Measurements from ENCODE around the gene XYLT1. TPM values are rescaled to one million over a fixed set of nuclear protein-coding genes. Genes with fewer than 3 reads are reported as not detected.

The XYLT1 gene
- total and polyA plus RNA-seq, 2 donors: 2.2 to 3.5 TPM

DNA sequence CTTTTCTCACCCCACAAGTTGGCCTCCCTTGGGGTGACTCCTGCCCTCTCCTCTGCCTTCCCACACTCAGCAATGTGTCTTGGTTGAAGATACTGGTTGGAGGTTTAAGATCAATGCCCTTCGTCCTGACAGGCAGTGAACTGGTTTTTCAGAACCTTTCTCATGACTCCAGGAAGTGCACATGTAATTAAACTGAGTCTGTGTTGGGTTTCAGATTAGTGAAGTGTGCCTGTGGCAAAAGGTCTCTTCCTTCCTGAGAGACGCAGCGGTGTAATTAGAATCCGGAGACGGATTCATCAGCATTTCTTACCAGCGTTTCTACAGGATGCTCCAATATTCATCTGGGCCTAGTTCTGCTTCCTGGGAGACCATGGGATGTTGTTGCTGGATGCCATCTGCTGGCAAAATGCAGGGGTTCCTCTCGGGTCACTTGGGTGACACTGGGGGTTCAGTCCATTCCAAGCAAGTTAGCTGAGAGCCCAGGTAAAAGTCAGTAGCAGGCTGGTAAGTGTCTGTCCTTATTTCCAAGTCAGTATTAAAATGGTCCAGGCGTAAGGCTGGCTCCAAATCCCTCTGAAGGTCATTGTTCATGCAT is 233.3 kb downstream of the XYLT1 start:
- H3K27ac ChIP-seq (ENCODE audit: low read depth in 1 of 2, low read length in 1 of 2): no peak overlapping the region

DNA sequence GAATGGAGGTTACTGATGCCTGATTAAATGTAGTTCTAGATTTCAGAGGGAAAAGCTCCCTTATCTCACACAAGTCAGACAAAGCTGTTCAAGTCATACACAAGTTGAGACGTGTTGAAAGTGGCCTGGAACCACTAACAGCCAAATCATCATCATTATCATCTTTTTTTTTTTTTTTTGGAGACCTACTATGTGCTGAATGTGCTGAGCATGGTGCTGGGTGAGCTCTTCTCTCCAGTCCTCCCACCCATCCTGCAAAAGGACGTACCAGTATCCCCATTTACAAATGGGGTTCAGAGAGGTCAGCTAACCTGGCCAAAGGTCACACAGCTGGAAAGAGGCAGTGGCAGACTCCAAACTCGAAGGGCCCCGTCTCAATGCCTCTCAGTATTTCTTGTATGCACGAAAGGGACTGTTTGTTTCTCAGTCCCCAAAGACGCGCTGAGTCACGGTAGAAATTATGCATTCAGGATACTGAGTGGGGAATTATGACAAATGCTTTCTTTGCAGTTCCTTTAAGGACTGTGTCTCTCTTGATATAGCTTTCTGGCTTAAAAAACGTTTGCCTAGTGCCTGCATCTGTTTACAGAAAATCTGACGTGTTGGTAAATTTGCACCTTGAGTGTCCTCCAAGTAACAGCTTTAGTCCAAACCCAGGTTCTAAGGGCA is 235.5 kb downstream of the XYLT1 start:
- Histone ChIP-seq H3K27ac (ENCODE audit: low read depth in 1 of 2, low read length in 1 of 2) (no peak overlapping the region), H3K36me3 (ENCODE audit: control insufficient read depth in 2 of 2, insufficient read depth in 2 of 2, low read length in 1 of 2) (no peaks in the 10 kb centered on the region), H3K4me1 (ENCODE audit: control insufficient read depth in 2 of 2, insufficient read depth in 2 of 2, low read length in 2 of 2) (no peaks in the 10 kb centered on the region), H3K9me3 (ENCODE audit: control insufficient read depth in 2 of 2, insufficient read depth in 1 of 2, low read length in 1 of 2) (no peaks in the 10 kb centered on the region), H3K4me3 (ENCODE audit: low read length in 2 of 2) (no peak overlapping the region), H3K27me3 (ENCODE audit: control insufficient read depth in 2 of 2, insufficient read depth in 1 of 2, low read length in 1 of 2) (no peaks in the 10 kb centered on the region)
- no peak for DNase-seq (ENCODE audit: low read depth in 6 of 9, low spot score in 9 of 9)
- 82% methylated on average over 10 of the region's 10 CpGs for WGBS

More for the DNA sequence above, 233.3 kb downstream of the XYLT1 start:
- Histone ChIP-seq H3K27me3 (ENCODE audit: control insufficient read depth in 2 of 2, insufficient read depth in 1 of 2, low read length in 1 of 2) (no peaks in the 10 kb centered on the region), H3K36me3 (ENCODE audit: control insufficient read depth in 2 of 2, insufficient read depth in 2 of 2, low read length in 1 of 2) (no peaks in the 10 kb centered on the region), H3K4me3 (ENCODE audit: low read length in 2 of 2) (no peak overlapping the region), H3K4me1 (ENCODE audit: control insufficient read depth in 2 of 2, insufficient read depth in 2 of 2, low read length in 2 of 2) (no peaks in the 10 kb centered on the region), H3K9me3 (ENCODE audit: control insufficient read depth in 2 of 2, insufficient read depth in 1 of 2, low read length in 1 of 2) (no peaks in the 10 kb centered on the region)
- no peak for DNase-seq (ENCODE audit: low read depth in 6 of 9, low spot score in 9 of 9)
- 42% methylated on average over 8 of the region's 8 CpGs for WGBS

DNA sequence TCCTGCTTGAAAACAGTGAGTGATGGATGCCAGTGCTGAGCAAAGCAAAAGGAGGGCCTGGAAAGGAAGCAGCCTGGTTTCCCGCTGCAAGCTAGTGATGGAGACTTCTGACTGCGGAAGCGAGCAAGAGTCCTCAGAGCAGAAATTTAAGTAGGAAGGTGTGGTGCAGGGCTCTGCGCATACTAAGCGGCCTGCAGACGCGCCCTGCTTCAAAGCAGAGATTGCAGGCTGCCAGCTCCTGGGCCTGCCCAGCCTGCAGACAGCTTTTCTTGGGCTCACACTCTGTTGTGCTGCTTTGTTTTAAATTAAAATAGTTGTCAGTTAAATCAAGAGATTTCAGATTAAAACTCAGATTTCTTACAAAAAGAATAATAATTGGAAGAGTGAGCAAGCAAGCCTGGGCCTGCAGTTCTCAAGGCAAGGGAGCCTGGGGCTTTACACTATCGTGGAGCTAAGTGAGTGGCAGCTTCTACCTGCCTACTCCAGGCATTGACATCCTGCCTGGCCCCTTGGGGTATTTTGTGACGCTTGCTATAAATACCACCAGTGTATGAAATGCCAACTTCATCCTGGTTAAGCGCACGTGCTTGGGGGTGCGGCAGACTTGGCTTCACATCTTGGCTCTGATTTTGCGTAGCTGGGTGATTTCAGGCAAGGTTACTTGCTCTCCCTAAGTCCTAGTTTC is 237.3 kb downstream of the XYLT1 start:
- no peaks in the 10 kb centered on the region for H3K27me3 ChIP-seq (ENCODE audit: control insufficient read depth in 2 of 2, insufficient read depth in 1 of 2, low read length in 1 of 2)
- WGBS: 86% methylated on average over 13 of the region's 13 CpGs
- no peak overlapping the region for H3K27ac ChIP-seq (ENCODE audit: low read depth in 1 of 2, low read length in 1 of 2)
- H3K4me3 ChIP-seq (ENCODE audit: low read length in 2 of 2): no peak overlapping the region
- no peaks in the 10 kb centered on the region for H3K9me3 ChIP-seq (ENCODE audit: control insufficient read depth in 2 of 2, insufficient read depth in 1 of 2, low read length in 1 of 2)
- no peak for DNase-seq (ENCODE audit: low read depth in 6 of 9, low spot score in 9 of 9)
- no peaks in the 10 kb centered on the region for H3K4me1 ChIP-seq (ENCODE audit: control insufficient read depth in 2 of 2, insufficient read depth in 2 of 2, low read length in 2 of 2)
- no peaks in the 10 kb centered on the region for H3K36me3 ChIP-seq (ENCODE audit: control insufficient read depth in 2 of 2, insufficient read depth in 2 of 2, low read length in 1 of 2)

DNA sequence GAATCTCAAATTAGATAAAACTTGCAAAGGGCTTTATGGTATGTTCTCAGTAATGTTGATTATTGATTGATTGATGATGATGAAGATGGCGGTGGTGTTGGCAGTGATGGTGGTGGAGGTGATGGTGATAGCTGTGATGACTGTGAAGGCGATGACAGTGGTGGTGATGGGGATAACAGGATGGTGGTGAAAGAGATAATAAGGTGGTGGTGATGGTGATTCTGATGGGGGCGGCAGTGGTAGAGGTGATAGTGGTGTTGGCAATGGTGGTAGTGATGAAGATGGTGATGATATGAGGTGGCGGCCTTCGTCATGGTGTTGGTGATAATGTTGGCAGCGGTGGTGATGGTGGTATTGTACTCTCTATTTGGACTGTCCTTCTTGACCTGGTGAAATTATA is 238.3 kb downstream of the XYLT1 start:
- Histone ChIP-seq H3K27ac (ENCODE audit: low read depth in 1 of 2, low read length in 1 of 2) (no peak overlapping the region), H3K27me3 (ENCODE audit: control insufficient read depth in 2 of 2, insufficient read depth in 1 of 2, low read length in 1 of 2) (no peaks in the 10 kb centered on the region), H3K4me1 (ENCODE audit: control insufficient read depth in 2 of 2, insufficient read depth in 2 of 2, low read length in 2 of 2) (no peaks in the 10 kb centered on the region), H3K36me3 (ENCODE audit: control insufficient read depth in 2 of 2, insufficient read depth in 2 of 2, low read length in 1 of 2) (no peaks in the 10 kb centered on the region), H3K9me3 (ENCODE audit: control insufficient read depth in 2 of 2, insufficient read depth in 1 of 2, low read length in 1 of 2) (no peaks in the 10 kb centered on the region), H3K4me3 (ENCODE audit: low read length in 2 of 2) (no peak overlapping the region)
- DNase-seq (ENCODE audit: low read depth in 6 of 9, low spot score in 9 of 9): no peak
- WGBS: 96% methylated on average over 6 of the region's 6 CpGs

DNA sequence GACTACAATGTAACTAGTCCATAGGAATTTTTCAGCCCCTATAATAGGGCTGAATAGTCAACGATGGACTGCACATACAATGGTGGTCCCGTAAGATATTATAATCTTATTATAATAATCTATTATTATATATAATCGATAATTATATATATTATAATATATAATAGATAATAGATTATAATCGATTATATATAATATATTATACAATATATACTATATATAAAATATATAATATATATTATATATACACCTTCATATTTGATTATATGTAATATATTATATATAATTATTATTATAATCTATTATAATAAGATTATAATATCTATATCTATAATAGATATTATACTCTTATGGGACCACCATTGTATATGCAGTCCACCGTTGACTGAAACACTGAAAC is 238.8 kb downstream of the XYLT1 start:
- Histone ChIP-seq H3K27ac (ENCODE audit: low read depth in 1 of 2, low read length in 1 of 2) (no peak overlapping the region), H3K27me3 (ENCODE audit: control insufficient read depth in 2 of 2, insufficient read depth in 1 of 2, low read length in 1 of 2) (no peaks in the 10 kb centered on the region), H3K4me3 (ENCODE audit: low read length in 2 of 2) (no peak overlapping the region), H3K9me3 (ENCODE audit: control insufficient read depth in 2 of 2, insufficient read depth in 1 of 2, low read length in 1 of 2) (no peaks in the 10 kb centered on the region), H3K36me3 (ENCODE audit: control insufficient read depth in 2 of 2, insufficient read depth in 2 of 2, low read length in 1 of 2) (no peaks in the 10 kb centered on the region), H3K4me1 (ENCODE audit: control insufficient read depth in 2 of 2, insufficient read depth in 2 of 2, low read length in 2 of 2) (no peaks in the 10 kb centered on the region)
- over 99% methylated on average over 5 of the region's 5 CpGs for WGBS
- no peak for DNase-seq (ENCODE audit: low read depth in 6 of 9, low spot score in 9 of 9)

DNA sequence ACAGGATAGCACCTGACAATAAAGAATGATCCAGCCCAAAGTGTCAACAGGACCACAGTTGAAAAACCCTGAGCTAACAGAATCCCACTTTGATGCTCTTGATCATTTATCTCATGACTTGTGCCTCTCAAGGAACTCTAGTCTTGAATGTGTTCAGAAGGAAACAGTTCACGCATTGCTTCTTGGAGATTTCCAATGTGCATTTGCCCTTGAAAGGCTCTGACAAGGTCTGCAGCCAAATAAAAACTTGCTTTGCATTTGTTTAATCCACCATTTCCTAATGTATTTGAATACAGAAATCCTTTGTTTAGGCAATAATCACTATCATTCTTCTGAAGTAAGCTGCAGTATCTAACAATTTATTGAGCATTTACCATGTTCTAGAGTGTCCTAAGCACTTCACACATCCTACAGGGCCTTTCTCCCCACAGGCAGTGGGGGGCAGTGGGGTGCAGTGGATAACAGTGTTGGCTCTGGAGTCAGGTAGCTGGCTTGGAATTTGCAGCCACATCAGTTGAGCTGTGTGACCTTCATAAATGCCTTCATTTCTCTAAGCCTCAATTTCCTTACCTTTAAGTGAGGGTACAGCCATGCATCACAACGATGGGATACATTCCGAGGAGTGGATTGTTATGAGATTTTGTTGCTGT is 239.7 kb downstream of the XYLT1 start:
- H3K36me3 ChIP-seq (ENCODE audit: control insufficient read depth in 2 of 2, insufficient read depth in 2 of 2, low read length in 1 of 2): no peaks in the 10 kb centered on the region
- no peaks in the 10 kb centered on the region for H3K9me3 ChIP-seq (ENCODE audit: control insufficient read depth in 2 of 2, insufficient read depth in 1 of 2, low read length in 1 of 2)
- no peak overlapping the region for H3K27ac ChIP-seq (ENCODE audit: low read depth in 1 of 2, low read length in 1 of 2)
- H3K4me3 ChIP-seq (ENCODE audit: low read length in 2 of 2): no peak overlapping the region
- no peak for DNase-seq (ENCODE audit: low read depth in 6 of 9, low spot score in 9 of 9)
- no peaks in the 10 kb centered on the region for H3K4me1 ChIP-seq (ENCODE audit: control insufficient read depth in 2 of 2, insufficient read depth in 2 of 2, low read length in 2 of 2)
- WGBS: 99% methylated on average over 3 of the region's 3 CpGs
- no peaks in the 10 kb centered on the region for H3K27me3 ChIP-seq (ENCODE audit: control insufficient read depth in 2 of 2, insufficient read depth in 1 of 2, low read length in 1 of 2)

DNA sequence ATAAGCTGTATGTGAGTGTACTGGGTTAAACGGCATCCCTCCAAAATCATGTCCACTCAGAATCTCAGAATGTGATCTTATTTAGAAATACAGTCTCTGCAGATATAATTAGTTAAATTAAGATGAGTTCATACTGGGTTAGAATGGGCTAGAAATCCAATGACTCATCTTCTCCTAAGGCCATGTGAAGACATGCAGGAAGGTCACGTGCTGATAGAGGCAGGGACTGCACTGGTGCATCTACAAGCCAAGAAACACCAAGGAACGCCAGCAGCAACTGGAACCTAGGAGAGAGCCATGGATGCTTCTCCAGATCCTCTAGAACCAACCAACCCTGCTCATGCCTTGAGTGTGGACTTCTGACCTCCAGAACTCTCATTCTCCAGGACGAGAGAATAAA is 241.0 kb downstream of the XYLT1 start:
- 98% methylated on average over 4 of the region's 4 CpGs for WGBS
- no peaks in the 10 kb centered on the region for H3K36me3 ChIP-seq (ENCODE audit: control insufficient read depth in 2 of 2, insufficient read depth in 2 of 2, low read length in 1 of 2)

DNA sequence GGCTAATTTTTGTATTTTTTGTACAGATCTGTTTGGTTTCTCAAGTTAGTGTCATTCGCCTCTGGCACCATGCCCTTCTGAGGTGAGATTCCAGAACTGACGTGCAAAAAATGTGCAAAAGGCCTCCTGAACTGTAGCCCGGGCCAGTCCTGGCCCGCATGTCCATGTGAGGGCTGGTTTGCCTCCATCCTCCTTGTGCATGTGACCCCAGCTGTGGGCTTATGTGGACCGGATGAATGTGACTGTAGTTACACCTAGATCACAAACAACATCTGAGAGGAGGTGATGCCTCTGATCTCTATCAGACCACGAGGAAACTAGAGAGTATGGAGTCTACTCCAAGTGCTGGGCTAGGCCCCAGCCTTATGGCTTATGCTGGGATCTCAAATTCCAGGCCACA is 241.6 kb downstream of the XYLT1 start:
- Histone ChIP-seq H3K4me3 (ENCODE audit: low read length in 2 of 2) (no peak overlapping the region), H3K27me3 (ENCODE audit: control insufficient read depth in 2 of 2, insufficient read depth in 1 of 2, low read length in 1 of 2) (no peaks in the 10 kb centered on the region), H3K36me3 (ENCODE audit: control insufficient read depth in 2 of 2, insufficient read depth in 2 of 2, low read length in 1 of 2) (no peaks in the 10 kb centered on the region), H3K27ac (ENCODE audit: low read depth in 1 of 2, low read length in 1 of 2) (no peak overlapping the region), H3K4me1 (ENCODE audit: control insufficient read depth in 2 of 2, insufficient read depth in 2 of 2, low read length in 2 of 2) (peaks cover 0 to 3% of the 10 kb centered on the region in 2 donors), H3K9me3 (ENCODE audit: control insufficient read depth in 2 of 2, insufficient read depth in 1 of 2, low read length in 1 of 2) (no peaks in the 10 kb centered on the region)
- 94% methylated on average over 6 of the region's 6 CpGs for WGBS
- no peak for DNase-seq (ENCODE audit: low read depth in 6 of 9, low spot score in 9 of 9)

More for the DNA sequence above, 241.0 kb downstream of the XYLT1 start:
- Histone ChIP-seq H3K27me3 (ENCODE audit: control insufficient read depth in 2 of 2, insufficient read depth in 1 of 2, low read length in 1 of 2) (no peaks in the 10 kb centered on the region), H3K4me3 (ENCODE audit: low read length in 2 of 2) (no peak overlapping the region), H3K4me1 (ENCODE audit: control insufficient read depth in 2 of 2, insufficient read depth in 2 of 2, low read length in 2 of 2) (no peaks in the 10 kb centered on the region), H3K27ac (ENCODE audit: low read depth in 1 of 2, low read length in 1 of 2) (no peak overlapping the region), H3K9me3 (ENCODE audit: control insufficient read depth in 2 of 2, insufficient read depth in 1 of 2, low read length in 1 of 2) (no peaks in the 10 kb centered on the region)
- no peak for DNase-seq (ENCODE audit: low read depth in 6 of 9, low spot score in 9 of 9)

DNA sequence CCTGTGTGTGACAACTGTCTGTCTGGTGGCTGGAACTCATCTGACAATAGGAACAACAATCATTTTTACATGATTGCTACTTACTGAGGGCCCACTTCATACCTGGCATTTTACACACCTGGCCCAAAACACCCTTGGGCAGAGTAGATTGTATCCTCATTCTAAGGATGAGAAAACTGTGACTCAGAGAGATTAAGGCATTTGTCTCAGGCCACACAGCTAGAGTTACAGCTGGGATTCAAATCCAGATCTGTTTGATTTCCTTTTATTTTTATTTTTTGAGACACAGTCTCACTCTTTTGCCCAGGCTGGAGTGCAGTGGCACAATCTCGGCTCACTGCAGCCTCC is 242.1 kb downstream of the XYLT1 start:
- DNase-seq (ENCODE audit: low read depth in 6 of 9, low spot score in 9 of 9): no peak
- H3K27me3 ChIP-seq (ENCODE audit: control insufficient read depth in 2 of 2, insufficient read depth in 1 of 2, low read length in 1 of 2): no peaks in the 10 kb centered on the region
- H3K4me3 ChIP-seq (ENCODE audit: low read length in 2 of 2): no peak overlapping the region
- peaks cover 0 to 3% of the 10 kb centered on the region in 2 donors for H3K4me1 ChIP-seq (ENCODE audit: control insufficient read depth in 2 of 2, insufficient read depth in 2 of 2, low read length in 2 of 2)
- no peak overlapping the region for H3K27ac ChIP-seq (ENCODE audit: low read depth in 1 of 2, low read length in 1 of 2)
- H3K9me3 ChIP-seq (ENCODE audit: control insufficient read depth in 2 of 2, insufficient read depth in 1 of 2, low read length in 1 of 2): no peaks in the 10 kb centered on the region
- H3K36me3 ChIP-seq (ENCODE audit: control insufficient read depth in 2 of 2, insufficient read depth in 2 of 2, low read length in 1 of 2): no peaks in the 10 kb centered on the region
- 98% methylated on average over 1 of the region's 1 CpG for WGBS

Data from thymus (tissue), 11 donors.